ENCODE data around the gene XYLB.

- TF ChIP-seq, protein P1, sequence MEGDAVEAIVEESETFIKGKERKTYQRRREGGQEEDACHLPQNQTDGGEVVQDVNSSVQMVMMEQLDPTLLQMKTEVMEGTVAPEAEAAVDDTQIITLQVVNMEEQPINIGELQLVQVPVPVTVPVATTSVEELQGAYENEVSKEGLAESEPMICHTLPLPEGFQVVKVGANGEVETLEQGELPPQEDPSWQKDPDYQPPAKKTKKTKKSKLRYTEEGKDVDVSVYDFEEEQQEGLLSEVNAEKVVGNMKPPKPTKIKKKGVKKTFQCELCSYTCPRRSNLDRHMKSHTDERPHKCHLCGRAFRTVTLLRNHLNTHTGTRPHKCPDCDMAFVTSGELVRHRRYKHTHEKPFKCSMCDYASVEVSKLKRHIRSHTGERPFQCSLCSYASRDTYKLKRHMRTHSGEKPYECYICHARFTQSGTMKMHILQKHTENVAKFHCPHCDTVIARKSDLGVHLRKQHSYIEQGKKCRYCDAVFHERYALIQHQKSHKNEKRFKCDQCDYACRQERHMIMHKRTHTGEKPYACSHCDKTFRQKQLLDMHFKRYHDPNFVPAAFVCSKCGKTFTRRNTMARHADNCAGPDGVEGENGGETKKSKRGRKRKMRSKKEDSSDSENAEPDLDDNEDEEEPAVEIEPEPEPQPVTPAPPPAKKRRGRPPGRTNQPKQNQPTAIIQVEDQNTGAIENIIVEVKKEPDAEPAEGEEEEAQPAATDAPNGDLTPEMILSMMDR (IDR thresholded peaks at IDR 0.05), result no peak
- no peak for TF ChIP-seq POLR2A (IDR thresholded peaks at IDR 0.05)
Observed at GRCh38 chr3:38349684-38350359, 3.2 kb downstream of the XYLB start.
